MCF 10A (cell line): Measurements from ENCODE around the gene TNS1. TPM values are rescaled to one million over a fixed set of nuclear protein-coding genes. Genes with fewer than 3 reads are reported as not detected.

Source experiments
- BruUV-seq: library from RNA; stranded (reverse); fragments of 400-500 nt; replicated peaks from 2 replicates; lab custom pipeline; 2021; lab: Mats Ljungman, UMichigan
- CTCF ChIA-PET: fragments of 300-600 bp; sonication (Branson Sonifier 250); formaldehyde crosslinking; extraction: SDS; loops from one replicate; lab custom pipeline; 2021; ENCODE audit warnings: antibody characterized with exemption, inconsistent platforms; lab: Yijun Ruan, JAX
- POLR2A ChIA-PET: fragments of 300-600, 350-650 bp; sonication (Branson Sonifier 250); formaldehyde crosslinking; extraction: SDS; loops from one replicate; lab custom pipeline; 2020; ENCODE audit warnings: antibody characterized with exemption, inconsistent platforms; lab: Yijun Ruan, JAX
- DNase-seq: peaks from one replicate; pipeline ENCODE4 v3.0.0-alpha.2; 2018; ENCODE audit not compliant: unreplicated experiment
- H3K27ac Mint-ChIP-seq: one replicate; pipeline ENCODE4 v1.8.0; 2022; ENCODE audit warnings: mild to moderate bottlenecking, low read depth, mixed read lengths; ENCODE audit not compliant: unreplicated experiment
- H3K27me3 Mint-ChIP-seq: one replicate; pipeline ENCODE4 v1.8.0; 2022; ENCODE audit warnings: mixed read lengths; ENCODE audit not compliant: insufficient read depth, unreplicated experiment
- H3K36me3 Mint-ChIP-seq: one replicate; pipeline ENCODE4 v1.8.0; 2022; ENCODE audit warnings: mild to moderate bottlenecking, moderate library complexity, mixed read lengths; ENCODE audit not compliant: insufficient read depth, unreplicated experiment
- H3K4me1 Mint-ChIP-seq: one replicate; pipeline ENCODE4 v1.8.0; 2022; ENCODE audit warnings: mixed read lengths; ENCODE audit not compliant: insufficient read depth, unreplicated experiment
- H3K4me3 Mint-ChIP-seq: one replicate; pipeline ENCODE4 v1.8.0; 2022; ENCODE audit warnings: mild to moderate bottlenecking, moderate library complexity, mixed read lengths; ENCODE audit not compliant: unreplicated experiment
- H3K9me3 Mint-ChIP-seq: one replicate; pipeline ENCODE4 v1.8.0; 2022; ENCODE audit warnings: mixed read lengths; ENCODE audit not compliant: unreplicated experiment
- CTCF ChIP-seq: fragments of 200-600 bp; IDR thresholded peaks from one replicate; pipeline ENCODE4 v1.8.0; 2022; ENCODE audit warnings: antibody characterized with exemption, mild to moderate bottlenecking; ENCODE audit not compliant: unreplicated experiment
- intact Hi-C: fragments of 100-400 bp; cut with micrococcal nuclease; formaldehyde crosslinking; loops from 2 replicates; pipeline ENCODE4 v1.14.1; 2022
- total RNA-seq: library from RNA; stranded (reverse); gene quantifications from 2 replicates; pipeline ENCODE4 v1.2.3, GENCODE V29; 2022

TNS1 gene
- total RNA-seq, 1 experiment from 2014 or later, result 3.3 TPM

- peak; percentile 90 for DNase-seq
- CTCF ChIA-PET, result interaction anchor here (1.1 kb wide), 1 partner anchor 16 kb away, joined by 4 read pairs; no protein-coding TSS in a partner anchor
- Mint-ChIP-seq H3K27ac (peak overlapping the region; percentile 20), H3K36me3 (peaks cover 7% of the 10 kb centered on the region), H3K4me1 (peaks cover 25% of the 10 kb centered on the region), H3K27me3 (no peaks in the 10 kb centered on the region), H3K4me3 (peak overlapping the region; percentile 36), H3K9me3 (no peaks in the 10 kb centered on the region)
- no TSS peak for BruUV-seq
- POLR2A ChIA-PET, result no interaction called here
- intact Hi-C loops, result no loop called here
- no peak for TF ChIP-seq CTCF
These were observed 1.2 kb upstream of the TNS1 start for GRCh38 chr2:218003981-218004419.

- no TSS peak for BruUV-seq
- POLR2A ChIA-PET, result no interaction called here
- TF ChIP-seq CTCF, result no peak
- peaks cover 7% of the 10 kb centered on the region for H3K36me3 Mint-ChIP-seq
- intact Hi-C loops, result no loop called here
- DNase-seq, result no peak
- H3K4me1 Mint-ChIP-seq, result peaks cover 25% of the 10 kb centered on the region
- no peak overlapping the region for H3K4me3 Mint-ChIP-seq
- H3K27ac Mint-ChIP-seq, result peak overlapping the region; percentile 20
- no peaks in the 10 kb centered on the region for H3K27me3 Mint-ChIP-seq
- CTCF ChIA-PET, result interaction anchor here (0.6 to 0.7 kb wide), 3 partner anchors 78 to 166 kb away, joined by 3 to 6 read pairs (median 4); no protein-coding TSS in a partner anchor
- H3K9me3 Mint-ChIP-seq, result no peaks in the 10 kb centered on the region
These were observed 618 bp upstream of the TNS1 start for GRCh38 chr2:218003281-218003944.

- ChIA-PET CTCF (interaction anchor here (0.6 to 1.1 kb wide), 3 partner anchors 52 to 115 kb away, joined by 3 to 4 read pairs (median 3); no protein-coding TSS in a partner anchor), POLR2A (no interaction called here)
- H3K4me1 Mint-ChIP-seq, result peaks cover 26% of the 10 kb centered on the region
- no peak overlapping the region for H3K27ac Mint-ChIP-seq
- TF ChIP-seq CTCF, result no peak
- BruUV-seq, result no TSS peak
- no peaks in the 10 kb centered on the region for H3K27me3 Mint-ChIP-seq
- no peak for DNase-seq
- intact Hi-C loops, result no loop called here
- no peak overlapping the region for H3K4me3 Mint-ChIP-seq
- H3K9me3 Mint-ChIP-seq, result no peaks in the 10 kb centered on the region
- H3K36me3 Mint-ChIP-seq, result peaks cover 7% of the 10 kb centered on the region
These were observed 501 bp downstream of the TNS1 start for GRCh38 chr2:218002143-218002844.

- H3K36me3 Mint-ChIP-seq, result peaks cover 7% of the 10 kb centered on the region
- peak overlapping the region; percentile 40 for H3K27ac Mint-ChIP-seq
- H3K4me3 Mint-ChIP-seq, result no peak overlapping the region
- no peak for DNase-seq
- POLR2A ChIA-PET, result no interaction called here
- BruUV-seq, result no TSS peak
- no peak for TF ChIP-seq CTCF
- H3K9me3 Mint-ChIP-seq, result no peaks in the 10 kb centered on the region
- intact Hi-C loops, result no loop called here
- CTCF ChIA-PET, result interaction anchor here (1.0 to 1.2 kb wide), 3 partner anchors 114 to 217 kb away, joined by 3 to 4 read pairs (median 3); no protein-coding TSS in a partner anchor
- H3K4me1 Mint-ChIP-seq, result peaks cover 32% of the 10 kb centered on the region
- H3K27me3 Mint-ChIP-seq, result no peaks in the 10 kb centered on the region
These were observed 1.2 kb downstream of the TNS1 start for GRCh38 chr2:218001629-218002028.
